Keratinocyte (primary cell): ENCODE results near the gene WNT10A.

Source experiments
- EZH2 ChIP-seq: IDR thresholded peaks from one replicate; pipeline ENCODE4 v1.6.1; 2012; ENCODE audit warnings: inconsistent platforms, mild to moderate bottlenecking, low read length, moderate library complexity
- TF ChIP-seq, protein P1 (sequence below), 3 experiments: IDR thresholded peaks in 1 of 3; conservative IDR thresholded peaks in 1 of 3; optimal IDR thresholded peaks in 1 of 3; 2 replicates in 2 of 3; 3 replicates in 1 of 3; pipeline versions ENCODE3 to v1.5.1; 2011; ENCODE audit warnings: low read length in 3 of 3, mild to moderate bottlenecking in 3 of 3, moderate library complexity in 2 of 3, control low read depth in 1 of 3, inconsistent platforms in 1 of 3; ENCODE audit not compliant: insufficient read depth in 2 of 3; ENCODE audit errors: extremely low read depth in 1 of 3

DNA sequence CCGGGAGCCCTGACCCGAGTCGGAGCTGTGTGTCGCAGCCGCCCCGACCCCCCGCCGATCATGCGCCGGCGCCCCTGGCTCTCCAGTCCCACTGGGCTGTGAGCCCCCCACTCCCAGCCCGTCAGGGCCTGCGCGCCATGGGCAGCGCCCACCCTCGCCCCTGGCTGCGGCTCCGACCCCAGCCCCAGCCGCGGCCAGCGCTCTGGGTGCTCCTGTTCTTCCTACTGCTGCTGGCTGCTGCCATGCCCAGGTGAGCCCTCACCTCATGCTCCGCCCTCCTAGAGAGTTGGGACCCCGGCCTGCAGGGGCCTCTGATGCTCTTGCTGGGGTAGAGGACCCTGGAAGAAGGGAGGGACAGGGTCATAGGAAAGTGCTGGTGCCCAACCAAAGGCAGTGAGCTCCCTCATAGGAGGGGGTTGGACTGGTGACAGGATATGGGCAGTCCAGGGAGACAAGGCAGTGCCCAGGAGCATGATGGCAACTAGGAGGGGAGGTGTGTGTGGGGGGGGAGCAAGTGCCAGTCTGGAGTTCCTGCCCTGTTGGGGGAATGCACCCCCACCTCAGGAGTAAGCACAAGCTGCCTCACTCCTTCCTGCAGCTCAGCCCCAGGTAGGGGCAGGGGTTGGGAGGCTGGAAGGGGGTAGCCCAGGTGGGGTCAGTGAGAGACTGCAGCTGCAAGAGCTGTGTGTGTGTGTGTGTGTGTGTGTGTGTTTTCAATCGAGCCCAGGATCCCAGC, 375 bp downstream of the WNT10A start:
- TF ChIP-seq, protein P1, sequence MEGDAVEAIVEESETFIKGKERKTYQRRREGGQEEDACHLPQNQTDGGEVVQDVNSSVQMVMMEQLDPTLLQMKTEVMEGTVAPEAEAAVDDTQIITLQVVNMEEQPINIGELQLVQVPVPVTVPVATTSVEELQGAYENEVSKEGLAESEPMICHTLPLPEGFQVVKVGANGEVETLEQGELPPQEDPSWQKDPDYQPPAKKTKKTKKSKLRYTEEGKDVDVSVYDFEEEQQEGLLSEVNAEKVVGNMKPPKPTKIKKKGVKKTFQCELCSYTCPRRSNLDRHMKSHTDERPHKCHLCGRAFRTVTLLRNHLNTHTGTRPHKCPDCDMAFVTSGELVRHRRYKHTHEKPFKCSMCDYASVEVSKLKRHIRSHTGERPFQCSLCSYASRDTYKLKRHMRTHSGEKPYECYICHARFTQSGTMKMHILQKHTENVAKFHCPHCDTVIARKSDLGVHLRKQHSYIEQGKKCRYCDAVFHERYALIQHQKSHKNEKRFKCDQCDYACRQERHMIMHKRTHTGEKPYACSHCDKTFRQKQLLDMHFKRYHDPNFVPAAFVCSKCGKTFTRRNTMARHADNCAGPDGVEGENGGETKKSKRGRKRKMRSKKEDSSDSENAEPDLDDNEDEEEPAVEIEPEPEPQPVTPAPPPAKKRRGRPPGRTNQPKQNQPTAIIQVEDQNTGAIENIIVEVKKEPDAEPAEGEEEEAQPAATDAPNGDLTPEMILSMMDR (optimal IDR thresholded peaks at IDR 0.05 in 1 of 3, IDR thresholded peaks at IDR 0.05 in 1 of 3, conservative IDR thresholded peaks at IDR 0.05 in 1 of 3; ENCODE audit: extremely low read depth in 1 of 3, insufficient read depth in 2 of 3, low read length in 3 of 3) = no peak
- TF ChIP-seq EZH2 = no peak
